ENCODE measurements around the gene LGI1. TPM values are rescaled to one million over a fixed set of nuclear protein-coding genes. Genes with fewer than 3 reads are reported as not detected.
"Not testable (repeated sequence)": the region's sequence is repeated elsewhere in the genome, so short reads cannot be mapped to it uniquely, and the experiment has no call there.

Gene LGI1
- polyA plus RNA-seq, 1 donor from 2014 or later, result not detected

GRCh38 chr10:93807371-93807770, 49.6 kb downstream of the LGI1 start:
- Mint-ChIP-seq H3K27ac (no peak overlapping the region), H3K4me1 (no peaks in the 10 kb centered on the region), H3K27me3 (peaks cover 8% of the 10 kb centered on the region), H3K4me3 (no peak overlapping the region), H3K36me3 (peaks cover 3% of the 10 kb centered on the region), H3K9me3 (peaks cover 0 to under 1% (median 0%) of the 10 kb centered on the region in 3 donors)

GRCh38 chr10:93812659-93813338, 55.1 kb downstream of the LGI1 start:
- no peak overlapping the region for H3K4me3 Mint-ChIP-seq
- H3K27me3 Mint-ChIP-seq, result peaks cover 6% of the 10 kb centered on the region
- H3K36me3 Mint-ChIP-seq, result no peaks in the 10 kb centered on the region
- no peaks in the 10 kb centered on the region for H3K4me1 Mint-ChIP-seq
- H3K9me3 Mint-ChIP-seq, result no peaks in the 10 kb centered on the region
- no peak overlapping the region for H3K27ac Mint-ChIP-seq

- peaks cover 6% of the 10 kb centered on the region for H3K27me3 Mint-ChIP-seq
- H3K4me1 Mint-ChIP-seq, result no peaks in the 10 kb centered on the region
- no peaks in the 10 kb centered on the region for H3K9me3 Mint-ChIP-seq
- H3K27ac Mint-ChIP-seq, result no peak overlapping the region
- H3K4me3 Mint-ChIP-seq, result no peak overlapping the region
- no peaks in the 10 kb centered on the region for H3K36me3 Mint-ChIP-seq
Measured at GRCh38 chr10:93813507-93814465, 56.0 kb downstream of the LGI1 start.

GRCh38 chr10:93815304-93816096, 57.8 kb downstream of the LGI1 start:
- Mint-ChIP-seq H3K27ac (no peak overlapping the region), H3K27me3 (peaks cover 10% of the 10 kb centered on the region), H3K9me3 (peaks cover 0 to 3% (median 0%) of the 10 kb centered on the region in 3 donors), H3K4me1 (no peaks in the 10 kb centered on the region), H3K4me3 (no peak overlapping the region), H3K36me3 (no peaks in the 10 kb centered on the region)

GRCh38 chr10:93816123-93816747, 58.5 kb downstream of the LGI1 start:
- no peak overlapping the region for H3K27ac Mint-ChIP-seq
- H3K4me1 Mint-ChIP-seq, result no peaks in the 10 kb centered on the region
- H3K27me3 Mint-ChIP-seq, result peaks cover 10% of the 10 kb centered on the region
- no peaks in the 10 kb centered on the region for H3K36me3 Mint-ChIP-seq
- no peak overlapping the region for H3K4me3 Mint-ChIP-seq
- H3K9me3 Mint-ChIP-seq, result peaks cover 0 to 3% (median 0%) of the 10 kb centered on the region in 3 donors

DNA sequence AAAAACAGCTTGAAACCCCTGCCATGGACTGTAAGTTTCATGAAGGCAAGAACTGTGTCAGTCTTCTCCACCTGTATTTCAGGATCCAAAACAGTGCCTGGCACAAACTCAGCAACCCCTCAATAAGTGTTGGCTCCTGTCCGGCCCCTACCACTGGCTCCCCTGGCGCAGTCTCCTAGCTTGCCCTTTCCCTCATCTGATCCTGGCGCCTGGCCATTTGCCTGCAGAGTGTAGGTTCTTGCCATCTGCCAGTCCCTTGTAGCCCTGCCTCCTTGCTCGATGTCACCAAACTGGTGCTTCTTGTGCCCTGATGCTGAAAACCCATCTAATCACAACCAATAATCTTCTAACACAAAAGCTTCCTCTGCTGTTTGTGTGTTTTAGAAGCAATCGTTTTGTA, 60.4 kb downstream of the LGI1 start:
- Mint-ChIP-seq H3K4me3 (no peak overlapping the region), H3K9me3 (peaks cover 0 to 3% (median 0%) of the 10 kb centered on the region in 3 donors), H3K36me3 (no peaks in the 10 kb centered on the region), H3K27me3 (peaks cover 10% of the 10 kb centered on the region), H3K27ac (no peak overlapping the region), H3K4me1 (no peaks in the 10 kb centered on the region)

DNA sequence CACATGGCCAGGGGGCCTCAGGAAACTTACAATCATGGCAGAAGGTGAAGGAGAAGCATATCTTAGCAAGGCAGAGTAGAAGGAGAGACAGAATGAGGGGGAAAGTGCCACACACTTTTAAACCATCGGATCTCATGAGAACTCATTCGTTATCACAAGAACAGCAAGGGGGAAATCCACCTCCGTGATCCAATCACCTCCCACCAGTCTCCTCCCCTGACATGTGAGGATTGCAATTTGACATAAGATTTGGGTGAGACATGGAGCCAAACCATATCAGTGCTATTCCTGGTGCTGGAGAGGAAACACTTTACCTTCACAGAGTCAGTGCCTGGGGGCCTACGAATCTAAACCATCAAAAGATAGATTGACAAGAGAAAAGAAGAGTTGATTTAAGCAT, 61.8 kb downstream of the LGI1 start:
- Mint-ChIP-seq H3K27ac (no peak overlapping the region), H3K4me3 (no peak overlapping the region), H3K9me3 (peaks cover 0 to 3% (median 0%) of the 10 kb centered on the region in 3 donors), H3K4me1 (no peaks in the 10 kb centered on the region), H3K36me3 (no peaks in the 10 kb centered on the region), H3K27me3 (peaks cover 10% of the 10 kb centered on the region)

- Mint-ChIP-seq H3K27me3 (peaks cover 13% of the 10 kb centered on the region), H3K4me3 (no peak overlapping the region), H3K27ac (no peak overlapping the region), H3K4me1 (no peaks in the 10 kb centered on the region), H3K36me3 (no peaks in the 10 kb centered on the region), H3K9me3 (peaks cover 0 to 3% (median 0%) of the 10 kb centered on the region in 3 donors)
Measured at GRCh38 chr10:93820434-93820833, 62.7 kb downstream of the LGI1 start.

DNA sequence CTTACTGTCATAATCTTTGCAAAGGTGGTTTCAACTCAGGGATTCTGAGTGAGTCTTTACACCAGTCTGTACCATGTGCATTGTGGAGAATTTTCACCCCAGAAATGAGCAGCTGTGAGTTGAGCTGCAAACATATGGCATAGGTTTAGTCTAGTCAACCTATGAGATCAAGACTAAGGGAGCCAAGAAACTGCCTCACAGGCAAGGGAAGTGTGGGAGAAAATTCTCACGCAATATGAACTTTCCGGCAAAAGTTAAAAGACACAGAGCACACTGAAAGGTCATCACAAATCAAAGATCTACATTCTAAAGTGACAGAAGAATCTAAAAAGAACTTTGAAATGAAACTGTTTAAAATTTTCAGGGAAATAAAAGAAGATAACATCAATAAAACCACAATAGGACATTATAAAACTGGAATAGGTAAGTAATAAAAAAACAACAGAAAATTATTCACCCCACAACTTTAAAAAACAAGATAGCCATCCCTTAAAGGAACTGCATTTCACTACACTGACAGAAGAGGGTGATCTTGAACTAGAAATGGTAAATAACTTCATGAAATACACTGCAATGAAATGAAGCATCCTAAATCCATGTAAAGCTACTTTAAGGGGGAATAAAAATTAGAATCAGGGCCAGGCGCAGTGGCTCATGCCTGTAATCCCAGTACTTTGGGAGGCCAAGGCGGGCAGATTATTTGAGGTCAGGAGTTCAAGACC, 63.5 kb downstream of the LGI1 start:
- Mint-ChIP-seq H3K9me3 (peaks cover 0 to 3% (median 0%) of the 10 kb centered on the region in 3 donors), H3K4me1 (peaks cover 0 to under 1% (median 0%) of the 10 kb centered on the region in 3 donors), H3K27ac (no peak overlapping the region), H3K36me3 (no peaks in the 10 kb centered on the region), H3K4me3 (no peak overlapping the region), H3K27me3 (peaks cover 13% of the 10 kb centered on the region)

- Mint-ChIP-seq H3K27me3 (peaks cover 9% of the 10 kb centered on the region), H3K36me3 (no peaks in the 10 kb centered on the region), H3K4me1 (peaks cover 0 to 1% (median 0%) of the 10 kb centered on the region in 3 donors), H3K9me3 (no peaks in the 10 kb centered on the region), H3K4me3 (no peak overlapping the region), H3K27ac (no peak overlapping the region)
Measured at GRCh38 chr10:93826355-93826754, 68.6 kb downstream of the LGI1 start.

DNA sequence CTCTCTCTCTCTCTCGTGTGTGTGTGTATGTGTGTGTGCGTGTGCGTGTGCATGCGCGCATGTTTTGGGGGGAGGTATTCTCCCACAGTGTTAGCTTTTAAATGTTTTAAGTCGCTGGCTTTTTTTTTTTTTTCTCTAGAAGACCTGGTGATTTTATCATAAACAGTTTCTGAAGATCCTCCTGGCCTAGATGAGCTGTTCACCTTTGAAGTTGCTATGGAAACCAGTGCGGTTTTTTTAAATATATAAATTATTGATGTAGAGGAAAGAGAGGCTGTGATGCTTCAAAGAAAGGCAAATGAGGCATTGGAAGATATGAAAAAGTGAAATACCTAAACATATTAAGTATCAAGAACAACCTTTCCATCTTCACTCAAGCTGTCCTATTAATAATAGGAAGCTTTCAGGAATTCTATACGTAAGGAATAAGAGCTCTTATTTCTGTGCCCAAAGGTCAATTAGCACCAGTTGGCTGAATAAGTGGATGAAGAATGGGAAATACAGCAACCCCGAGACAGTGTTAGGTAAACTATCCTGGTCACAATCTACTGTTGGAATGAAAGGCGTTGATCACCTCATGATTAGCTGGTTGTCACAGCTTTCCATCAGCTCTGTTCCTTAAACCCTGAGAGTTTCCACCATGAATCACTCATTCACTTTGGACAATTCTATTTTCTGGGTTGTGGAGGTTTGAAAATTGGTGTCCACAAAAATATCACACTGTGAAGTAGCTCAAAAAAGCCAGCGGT, 69.5 kb downstream of the LGI1 start:
- no peaks in the 10 kb centered on the region for H3K36me3 Mint-ChIP-seq
- H3K27ac Mint-ChIP-seq, result no peak overlapping the region
- peaks cover 9% of the 10 kb centered on the region for H3K27me3 Mint-ChIP-seq
- peaks cover 0 to 1% (median 0%) of the 10 kb centered on the region in 3 donors for H3K4me1 Mint-ChIP-seq
- no peaks in the 10 kb centered on the region for H3K9me3 Mint-ChIP-seq
- no peak overlapping the region for H3K4me3 Mint-ChIP-seq

DNA sequence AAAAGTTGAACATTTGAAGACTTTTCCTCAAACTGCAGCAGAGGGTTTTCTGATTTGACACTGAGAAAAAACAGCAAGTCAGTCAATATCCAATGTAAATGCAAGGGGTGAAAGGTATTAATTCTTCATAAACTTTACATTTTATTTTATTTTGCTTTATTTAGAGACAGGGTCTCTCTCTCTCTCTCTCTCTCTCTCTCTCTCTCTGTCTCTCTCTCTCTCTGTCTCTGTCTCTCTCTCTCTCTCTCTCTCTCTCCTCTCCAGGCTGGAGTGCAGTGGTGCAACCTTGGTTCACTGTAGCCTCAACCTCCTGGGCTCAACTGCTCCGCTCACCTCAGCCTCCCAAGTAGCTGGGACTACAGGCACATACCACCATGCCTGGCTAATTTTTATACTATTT, 73.3 kb downstream of the LGI1 start:
- not testable (repeated sequence) for H3K27me3 Mint-ChIP-seq, H3K36me3 Mint-ChIP-seq, H3K4me1 Mint-ChIP-seq, H3K4me3 Mint-ChIP-seq, H3K27ac Mint-ChIP-seq, H3K9me3 Mint-ChIP-seq

GRCh38 chr10:93835770-93836169, 78.0 kb downstream of the LGI1 start:
- Mint-ChIP-seq H3K27me3 (no peaks in the 10 kb centered on the region), H3K27ac (no peak overlapping the region), H3K4me3 (no peak overlapping the region), H3K9me3 (peaks cover 3 to 8% (median 6%) of the 10 kb centered on the region in 3 donors), H3K4me1 (no peaks in the 10 kb centered on the region), H3K36me3 (peaks cover 2% of the 10 kb centered on the region)
